ENCODE results near the gene TAF13.

DNA sequence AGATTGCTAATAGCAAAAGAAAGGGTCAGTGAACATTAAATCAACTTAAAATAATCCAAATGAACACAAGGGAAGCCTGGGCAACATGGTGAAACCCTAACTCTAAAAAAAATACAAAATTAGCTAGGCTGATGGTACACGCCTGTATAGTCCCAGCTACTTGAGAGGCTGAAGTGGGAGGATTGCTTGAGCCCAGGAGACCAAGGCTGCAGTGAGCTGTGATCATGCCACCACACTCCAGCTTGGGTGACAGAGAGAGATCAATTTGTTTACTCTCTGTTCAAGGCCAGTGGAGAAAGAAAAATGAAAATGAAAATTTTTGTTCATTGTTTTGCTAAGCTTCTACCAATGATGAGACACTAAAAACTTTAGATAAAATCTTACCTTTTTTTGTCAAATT is 58.7 kb downstream of the TAF13 start:
- TF ChIP-seq, protein P1, sequence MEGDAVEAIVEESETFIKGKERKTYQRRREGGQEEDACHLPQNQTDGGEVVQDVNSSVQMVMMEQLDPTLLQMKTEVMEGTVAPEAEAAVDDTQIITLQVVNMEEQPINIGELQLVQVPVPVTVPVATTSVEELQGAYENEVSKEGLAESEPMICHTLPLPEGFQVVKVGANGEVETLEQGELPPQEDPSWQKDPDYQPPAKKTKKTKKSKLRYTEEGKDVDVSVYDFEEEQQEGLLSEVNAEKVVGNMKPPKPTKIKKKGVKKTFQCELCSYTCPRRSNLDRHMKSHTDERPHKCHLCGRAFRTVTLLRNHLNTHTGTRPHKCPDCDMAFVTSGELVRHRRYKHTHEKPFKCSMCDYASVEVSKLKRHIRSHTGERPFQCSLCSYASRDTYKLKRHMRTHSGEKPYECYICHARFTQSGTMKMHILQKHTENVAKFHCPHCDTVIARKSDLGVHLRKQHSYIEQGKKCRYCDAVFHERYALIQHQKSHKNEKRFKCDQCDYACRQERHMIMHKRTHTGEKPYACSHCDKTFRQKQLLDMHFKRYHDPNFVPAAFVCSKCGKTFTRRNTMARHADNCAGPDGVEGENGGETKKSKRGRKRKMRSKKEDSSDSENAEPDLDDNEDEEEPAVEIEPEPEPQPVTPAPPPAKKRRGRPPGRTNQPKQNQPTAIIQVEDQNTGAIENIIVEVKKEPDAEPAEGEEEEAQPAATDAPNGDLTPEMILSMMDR (IDR thresholded peaks at IDR 0.05; ENCODE audit: low read length), result no peak
- no peak for TF ChIP-seq EZH2 (IDR thresholded peaks at IDR 0.05; ENCODE audit: borderline replicate concordance, low read length)

Data from OCI-LY1 (cell line).